Measurements from ENCODE around the gene DCAF4.

DNA sequence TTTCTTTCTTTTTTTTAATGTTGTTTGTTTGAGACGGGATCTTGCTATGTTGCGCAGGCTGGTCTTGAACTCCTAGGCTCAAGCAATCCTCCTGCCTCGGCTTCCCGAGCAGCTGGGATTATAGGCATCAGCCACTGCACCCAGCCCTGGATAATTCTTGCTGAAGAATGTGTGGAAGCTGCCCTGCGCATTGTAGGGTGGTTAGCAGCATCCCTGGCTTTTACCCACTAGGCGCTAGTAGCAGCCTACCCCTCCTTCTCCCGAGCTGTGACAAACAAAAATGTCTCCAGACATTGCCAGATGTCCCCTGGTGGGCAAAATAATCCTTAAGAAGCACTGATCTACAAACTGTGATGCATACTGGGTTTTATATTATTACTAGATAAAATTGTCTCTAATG lies 6.6 kb downstream of the DCAF4 start:
- TF ChIP-seq, protein P1, sequence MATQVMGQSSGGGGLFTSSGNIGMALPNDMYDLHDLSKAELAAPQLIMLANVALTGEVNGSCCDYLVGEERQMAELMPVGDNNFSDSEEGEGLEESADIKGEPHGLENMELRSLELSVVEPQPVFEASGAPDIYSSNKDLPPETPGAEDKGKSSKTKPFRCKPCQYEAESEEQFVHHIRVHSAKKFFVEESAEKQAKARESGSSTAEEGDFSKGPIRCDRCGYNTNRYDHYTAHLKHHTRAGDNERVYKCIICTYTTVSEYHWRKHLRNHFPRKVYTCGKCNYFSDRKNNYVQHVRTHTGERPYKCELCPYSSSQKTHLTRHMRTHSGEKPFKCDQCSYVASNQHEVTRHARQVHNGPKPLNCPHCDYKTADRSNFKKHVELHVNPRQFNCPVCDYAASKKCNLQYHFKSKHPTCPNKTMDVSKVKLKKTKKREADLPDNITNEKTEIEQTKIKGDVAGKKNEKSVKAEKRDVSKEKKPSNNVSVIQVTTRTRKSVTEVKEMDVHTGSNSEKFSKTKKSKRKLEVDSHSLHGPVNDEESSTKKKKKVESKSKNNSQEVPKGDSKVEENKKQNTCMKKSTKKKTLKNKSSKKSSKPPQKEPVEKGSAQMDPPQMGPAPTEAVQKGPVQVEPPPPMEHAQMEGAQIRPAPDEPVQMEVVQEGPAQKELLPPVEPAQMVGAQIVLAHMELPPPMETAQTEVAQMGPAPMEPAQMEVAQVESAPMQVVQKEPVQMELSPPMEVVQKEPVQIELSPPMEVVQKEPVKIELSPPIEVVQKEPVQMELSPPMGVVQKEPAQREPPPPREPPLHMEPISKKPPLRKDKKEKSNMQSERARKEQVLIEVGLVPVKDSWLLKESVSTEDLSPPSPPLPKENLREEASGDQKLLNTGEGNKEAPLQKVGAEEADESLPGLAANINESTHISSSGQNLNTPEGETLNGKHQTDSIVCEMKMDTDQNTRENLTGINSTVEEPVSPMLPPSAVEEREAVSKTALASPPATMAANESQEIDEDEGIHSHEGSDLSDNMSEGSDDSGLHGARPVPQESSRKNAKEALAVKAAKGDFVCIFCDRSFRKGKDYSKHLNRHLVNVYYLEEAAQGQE (IDR thresholded peaks at IDR 0.05; ENCODE audit: insufficient read depth in 1 of 2, low read depth in 2 of 2, low read length in 2 of 2), result no peak
- TF ChIP-seq POLR2AphosphoS5 (IDR thresholded peaks at IDR 0.05; ENCODE audit: low read depth, low read length), result no peak
